ENCODE results near the gene BMP8B. TPM values are rescaled to one million over a fixed set of nuclear protein-coding genes. Genes with fewer than 3 reads are reported as not detected.
"Not testable (repeated sequence)": the region's sequence is repeated elsewhere in the genome, so short reads cannot be mapped to it uniquely, and the experiment has no call there.

Gene BMP8B
- total and polyA plus RNA-seq, 2 donors (not counting 1 experiment from before 2014, with no cell fraction given) = 1.5 to 2.3 TPM

DNA sequence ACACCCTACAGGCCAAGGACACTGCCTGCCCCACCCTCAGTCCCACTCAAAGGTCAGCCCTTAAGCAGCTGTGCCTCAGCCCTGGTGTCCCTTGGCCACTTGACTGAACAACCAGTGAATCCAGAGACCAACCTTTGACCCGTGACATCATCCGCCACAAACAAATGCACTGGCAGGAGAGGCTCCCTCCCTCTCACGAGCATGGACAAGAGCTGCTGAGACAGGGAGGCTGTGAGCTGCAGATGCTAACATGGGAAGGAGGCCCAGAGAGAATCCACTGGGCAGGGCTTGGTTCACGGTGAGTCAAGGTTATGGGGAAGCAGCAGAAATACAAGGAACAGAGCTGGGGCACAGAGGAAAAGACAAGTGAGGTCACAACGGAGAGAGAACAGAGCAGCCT lies 22.2 kb downstream of the BMP8B start:
- CTCF ChIA-PET; H3K27me3 Mint-ChIP-seq; H3K9me3 Mint-ChIP-seq (ENCODE audit: insufficient read depth); H3K4me1 Mint-ChIP-seq; H3K27ac Mint-ChIP-seq; H3K4me3 Mint-ChIP-seq; DNase-seq; H2AFZ ChIP-seq (ENCODE audit: insufficient read depth, low read depth, low read length, poor library complexity, severe bottlenecking); H3K27ac ChIP-seq (ENCODE audit: low read length in 2 of 2); H3K36me3 ChIP-seq (replicated peaks in 1 of 2; ENCODE audit: control extremely low read depth in 1 of 2, control insufficient read depth in 1 of 2, extremely low read depth in 1 of 2, insufficient read depth in 2 of 2, low read length in 1 of 2); H3K27me3 ChIP-seq (replicated peaks in 1 of 4; ENCODE audit: control extremely low read depth in 1 of 4, control insufficient read depth in 3 of 4, insufficient read depth in 4 of 4, low read length in 3 of 4); H3K4me3 ChIP-seq (ENCODE audit: control extremely low read depth in 1 of 5, extremely low read depth in 1 of 5, insufficient read depth in 1 of 5, low read depth in 2 of 5, low read length in 4 of 5); H4K20me1 ChIP-seq (ENCODE audit: control insufficient read depth, insufficient read depth, low read length, poor library complexity, severe bottlenecking); ATAC-seq (ENCODE audit: low read depth); H3K4me1 ChIP-seq (ENCODE audit: control insufficient read depth in 2 of 2, insufficient read depth in 2 of 2, low read length in 2 of 2); intact Hi-C loops (cut with micrococcal nuclease); H3K79me2 ChIP-seq (ENCODE audit: control insufficient read depth, insufficient read depth, low read length); H3K4me2 ChIP-seq (replicated peaks; ENCODE audit: low read depth, low read length, poor library complexity, severe bottlenecking); H3K9me3 ChIP-seq (ENCODE audit: control extremely low read depth in 1 of 3, control insufficient read depth in 2 of 3, insufficient read depth in 1 of 3, low read length in 2 of 3); H3K9ac ChIP-seq (ENCODE audit: low read length); POLR2A ChIA-PET: not testable (repeated sequence)
- WGBS (ENCODE audit: insufficient coverage) = no CpG with 5 or more reads among the region's 5 CpGs

DNA sequence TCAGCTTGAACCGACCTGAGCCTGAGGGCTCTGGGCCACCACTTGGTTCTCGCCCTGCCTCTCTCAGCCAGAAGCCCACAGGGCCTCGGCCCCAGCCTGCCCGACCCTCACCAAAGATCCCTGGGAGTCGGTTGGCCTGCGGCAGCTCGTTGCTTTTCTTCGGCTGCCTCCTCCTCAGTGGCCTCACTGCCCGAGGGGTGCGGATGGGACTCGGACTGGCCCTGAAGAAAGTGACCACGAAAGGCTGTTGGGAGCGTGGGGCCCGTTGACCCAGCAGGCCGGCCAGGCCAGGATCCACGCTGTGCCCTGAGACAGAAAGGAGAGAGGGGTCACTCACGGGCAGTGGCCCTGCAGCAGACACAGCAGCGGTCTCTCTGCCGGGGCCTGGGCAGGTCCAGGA lies 24.2 kb downstream of the BMP8B start:
- H3K4me3 Mint-ChIP-seq; H3K9me3 ChIP-seq (ENCODE audit: control extremely low read depth in 1 of 3, control insufficient read depth in 2 of 3, insufficient read depth in 1 of 3, low read length in 2 of 3); H3K27me3 ChIP-seq (replicated peaks in 1 of 4; ENCODE audit: control extremely low read depth in 1 of 4, control insufficient read depth in 3 of 4, insufficient read depth in 4 of 4, low read length in 3 of 4); H3K27me3 Mint-ChIP-seq; DNase-seq; POLR2A ChIA-PET; H3K9me3 Mint-ChIP-seq (ENCODE audit: insufficient read depth); H3K4me2 ChIP-seq (replicated peaks; ENCODE audit: low read depth, low read length, poor library complexity, severe bottlenecking); H3K4me1 Mint-ChIP-seq; H3K36me3 ChIP-seq (replicated peaks in 1 of 2; ENCODE audit: control extremely low read depth in 1 of 2, control insufficient read depth in 1 of 2, extremely low read depth in 1 of 2, insufficient read depth in 2 of 2, low read length in 1 of 2); H4K20me1 ChIP-seq (ENCODE audit: control insufficient read depth, insufficient read depth, low read length, poor library complexity, severe bottlenecking); intact Hi-C loops (cut with micrococcal nuclease); H3K4me3 ChIP-seq (ENCODE audit: control extremely low read depth in 1 of 5, extremely low read depth in 1 of 5, insufficient read depth in 1 of 5, low read depth in 2 of 5, low read length in 4 of 5); H3K4me1 ChIP-seq (ENCODE audit: control insufficient read depth in 2 of 2, insufficient read depth in 2 of 2, low read length in 2 of 2); CTCF ChIA-PET; H3K79me2 ChIP-seq (ENCODE audit: control insufficient read depth, insufficient read depth, low read length); H3K27ac ChIP-seq (ENCODE audit: low read length in 2 of 2); ATAC-seq (ENCODE audit: low read depth); H2AFZ ChIP-seq (ENCODE audit: insufficient read depth, low read depth, low read length, poor library complexity, severe bottlenecking); H3K27ac Mint-ChIP-seq; H3K9ac ChIP-seq (ENCODE audit: low read length): not testable (repeated sequence)
- WGBS (ENCODE audit: insufficient coverage) = 100% methylated on average over 1 of the region's 19 CpGs

DNA sequence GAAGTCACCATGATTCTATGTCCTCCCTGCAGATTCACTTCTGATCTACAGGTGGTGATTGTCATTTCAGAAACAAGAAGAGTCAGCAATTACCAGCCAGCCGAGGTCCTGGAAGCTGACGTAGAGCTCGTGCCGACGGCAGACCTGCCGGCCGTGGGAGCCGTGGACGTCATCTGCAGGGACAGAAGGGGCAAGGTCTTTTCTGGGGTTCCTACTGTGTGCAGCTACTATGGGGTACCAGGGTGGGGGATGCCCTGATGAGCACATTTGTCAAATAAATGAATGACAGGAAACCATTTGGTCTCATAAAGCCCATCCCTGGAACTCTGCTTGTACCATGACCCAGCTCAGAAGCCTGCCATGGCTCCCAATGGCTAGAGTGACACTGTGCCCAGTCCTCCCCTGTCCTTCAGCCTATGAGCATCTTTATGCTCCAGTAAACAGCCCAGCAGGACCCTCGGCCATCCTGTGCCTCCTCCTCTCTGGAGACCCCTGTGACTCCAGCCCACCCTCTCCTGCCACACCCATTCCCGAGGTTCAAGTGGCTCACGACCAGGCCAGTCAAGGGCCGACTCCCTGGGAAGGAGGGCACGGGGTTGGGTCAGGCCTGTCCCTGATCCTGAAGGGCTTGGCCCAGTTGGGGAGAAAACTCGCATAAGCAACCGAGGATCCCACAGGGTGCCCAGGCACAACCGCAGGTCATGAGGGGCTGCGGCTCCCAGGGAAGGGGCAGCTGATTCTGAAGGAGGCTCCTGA lies 24.9 kb downstream of the BMP8B start:
- H4K20me1 ChIP-seq (ENCODE audit: control insufficient read depth, insufficient read depth, low read length, poor library complexity, severe bottlenecking); ATAC-seq (ENCODE audit: low read depth); H3K4me1 ChIP-seq (ENCODE audit: control insufficient read depth in 2 of 2, insufficient read depth in 2 of 2, low read length in 2 of 2); H3K4me3 Mint-ChIP-seq; intact Hi-C loops (cut with micrococcal nuclease); H2AFZ ChIP-seq (ENCODE audit: insufficient read depth, low read depth, low read length, poor library complexity, severe bottlenecking); H3K9me3 Mint-ChIP-seq (ENCODE audit: insufficient read depth); H3K27ac Mint-ChIP-seq; DNase-seq; H3K27me3 ChIP-seq (replicated peaks in 1 of 4; ENCODE audit: control extremely low read depth in 1 of 4, control insufficient read depth in 3 of 4, insufficient read depth in 4 of 4, low read length in 3 of 4); POLR2A ChIA-PET; H3K27ac ChIP-seq (ENCODE audit: low read length in 2 of 2); H3K27me3 Mint-ChIP-seq; H3K4me1 Mint-ChIP-seq; H3K4me3 ChIP-seq (ENCODE audit: control extremely low read depth in 1 of 5, extremely low read depth in 1 of 5, insufficient read depth in 1 of 5, low read depth in 2 of 5, low read length in 4 of 5); H3K79me2 ChIP-seq (ENCODE audit: control insufficient read depth, insufficient read depth, low read length); H3K9me3 ChIP-seq (ENCODE audit: control extremely low read depth in 1 of 3, control insufficient read depth in 2 of 3, insufficient read depth in 1 of 3, low read length in 2 of 3); H3K36me3 ChIP-seq (replicated peaks in 1 of 2; ENCODE audit: control extremely low read depth in 1 of 2, control insufficient read depth in 1 of 2, extremely low read depth in 1 of 2, insufficient read depth in 2 of 2, low read length in 1 of 2); H3K4me2 ChIP-seq (replicated peaks; ENCODE audit: low read depth, low read length, poor library complexity, severe bottlenecking); H3K9ac ChIP-seq (ENCODE audit: low read length): not testable (repeated sequence)
- WGBS (ENCODE audit: insufficient coverage) = 98% methylated on average over 9 of the region's 18 CpGs
- CTCF ChIA-PET = interaction anchor here (0.7 kb wide), 1 partner anchor 424 kb away, joined by 3 read pairs; no protein-coding TSS in a partner anchor

All from B cell (primary cell).